NCI-H1694 (cell line): ENCODE data around the gene LRIT1.

ENCODE experiments used
- DNase-seq: peaks from one replicate; lab custom pipeline; 2025; lab: John Stamatoyannopoulos, UW

LRIT1 gene

GRCh38 chr10:84193327-84193726 lies 48.0 kb downstream of the LRIT1 start:
- DNase-seq, result no peak

DNA sequence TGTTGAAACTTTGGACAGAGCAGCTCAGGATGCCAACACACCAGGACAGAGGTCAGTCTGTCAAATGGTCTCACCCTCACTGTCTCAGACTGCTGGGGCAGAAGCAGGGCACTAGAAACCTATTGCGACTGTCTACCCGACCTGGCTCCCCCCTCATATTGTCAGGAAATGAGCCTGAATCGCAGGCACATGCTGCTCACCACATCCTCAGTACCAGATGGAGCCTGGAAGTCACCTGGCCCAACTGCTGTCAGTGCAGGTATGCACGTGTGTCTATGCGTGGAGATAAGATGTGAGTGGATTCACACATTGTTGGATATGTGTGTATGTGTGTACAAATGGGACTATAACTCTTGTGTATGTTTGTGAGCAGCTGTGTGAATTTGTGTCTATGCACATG lies 50.2 kb downstream of the LRIT1 start:
- no peak for DNase-seq

DNA sequence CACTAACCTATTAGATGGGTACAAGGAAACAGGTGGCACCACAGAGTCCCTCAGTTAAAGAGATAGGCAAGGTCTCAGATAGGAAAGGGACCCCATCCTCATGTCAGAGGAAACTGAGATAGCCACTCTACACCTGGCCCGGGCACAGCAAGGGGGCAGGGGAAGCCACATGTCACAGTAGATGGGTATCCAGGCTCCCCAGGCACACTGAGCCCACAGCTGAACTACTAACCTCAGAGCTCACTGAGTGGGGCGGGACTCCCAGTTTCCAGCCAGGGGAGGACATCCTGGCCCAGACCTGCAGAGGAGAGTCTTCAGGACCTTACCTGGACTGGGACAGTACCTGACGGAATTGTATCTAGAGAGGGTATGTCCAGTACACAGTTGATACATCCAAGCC lies 50.7 kb downstream of the LRIT1 start:
- DNase-seq, result no peak

- no peak for DNase-seq
These were observed 52.5 kb downstream of the LRIT1 start for GRCh38 chr10:84188815-84189214.

DNA sequence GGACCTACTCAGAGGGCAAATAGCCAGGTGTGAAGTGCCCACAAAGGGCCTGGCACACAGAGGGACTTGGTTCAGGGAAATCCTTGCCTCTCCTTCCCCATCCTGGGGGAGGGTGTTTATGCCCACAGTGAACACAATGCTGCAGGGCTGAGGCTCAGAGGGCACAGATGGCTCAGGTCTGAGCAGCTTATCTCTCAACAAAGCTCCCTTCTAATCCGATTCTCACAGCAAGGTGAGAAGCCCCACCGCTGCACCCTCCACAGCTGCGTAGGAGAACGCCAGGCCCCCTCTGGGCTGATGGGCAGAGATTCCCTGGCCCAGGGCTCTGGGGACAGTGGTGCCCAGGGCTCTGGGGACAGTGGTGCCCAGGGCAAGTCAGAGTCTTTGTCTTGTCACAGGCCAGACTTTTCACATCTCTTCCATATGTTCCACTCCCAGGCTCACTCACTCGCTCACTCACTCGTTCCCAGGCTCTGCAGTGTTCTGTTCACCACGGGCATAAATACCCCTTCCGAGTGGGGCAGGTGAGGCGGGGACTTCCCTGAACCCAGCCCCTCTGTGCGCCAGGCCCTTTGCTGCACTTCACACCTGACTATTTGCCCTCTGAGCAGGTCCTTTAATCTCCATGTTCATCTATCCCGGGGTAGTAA lies 55.7 kb downstream of the LRIT1 start:
- DNase-seq, result no peak

- DNase-seq, result no peak
These were observed 56.8 kb downstream of the LRIT1 start for GRCh38 chr10:84184517-84184916.

- DNase-seq, result no peak
These were observed 59.7 kb downstream of the LRIT1 start for GRCh38 chr10:84181631-84182030.
